HG03139 (cell line): ENCODE data around the gene CCS.
"Not testable (repeated sequence)": the region's sequence is repeated elsewhere in the genome, so short reads cannot be mapped to it uniquely, and the experiment has no call there.

Experiments
- ATAC-seq: cut with Tn5 transposase; IDR thresholded peaks from one replicate; pipeline ENCODE4 v1.9.1; 2021; ENCODE audit not compliant: unreplicated experiment

CCS gene

GRCh38 chr11:66592457-66593302, at the start of gene CCS, which contains the start of gene CCDC87:
Gene CCS (plus strand): TSS chr11:66593185. CDS start chr11:66593262, 77 bp downstream.
Gene CCDC87 (minus strand): TSS chr11:66593063. CDS start chr11:66593015, 48 bp downstream.
- peak; percentile 86 for ATAC-seq

GRCh38 chr11:66543263-66544107, 49.5 kb upstream of the CCS start:
- ATAC-seq: peak; percentile 36

GRCh38 chr11:66544952-66545351, 48.0 kb upstream of the CCS start:
- ATAC-seq: not testable (repeated sequence)

- peak; percentile 79 for ATAC-seq
Measured at GRCh38 chr11:66545701-66546367, 47.2 kb upstream of the CCS start, which contains the start of gene ZDHHC24. Gene ZDHHC24 (minus strand): TSS chr11:66546048. CDS start chr11:66546003, 45 bp downstream.

GRCh38 chr11:66546368-66546965, 46.5 kb upstream of the CCS start, which contains the start of gene ACTN3:
Gene ACTN3 (plus strand): TSS chr11:66546903. CDS start chr11:66546938, 35 bp downstream.
- no peak for ATAC-seq

GRCh38 chr11:66546966-66547661, 45.9 kb upstream of the CCS start:
- ATAC-seq: no peak

GRCh38 chr11:66547662-66548009, 45.3 kb upstream of the CCS start:
- ATAC-seq: no peak

GRCh38 chr11:66548041-66548440, 44.9 kb upstream of the CCS start:
- ATAC-seq: no peak

GRCh38 chr11:66548774-66549630, 44.0 kb upstream of the CCS start:
- ATAC-seq: no peak

GRCh38 chr11:66549696-66550095, 43.3 kb upstream of the CCS start:
- ATAC-seq: no peak

- ATAC-seq: no peak
Measured at GRCh38 chr11:66550887-66551286, 42.1 kb upstream of the CCS start.

GRCh38 chr11:66554602-66555001, 38.4 kb upstream of the CCS start:
- no peak for ATAC-seq

GRCh38 chr11:66555416-66555815, 37.6 kb upstream of the CCS start:
- ATAC-seq: no peak

GRCh38 chr11:66556086-66556485, 36.9 kb upstream of the CCS start:
- no peak for ATAC-seq

GRCh38 chr11:66557733-66558326, 35.2 kb upstream of the CCS start:
- no peak for ATAC-seq

- no peak for ATAC-seq
Measured at GRCh38 chr11:66559142-66559865, 33.7 kb upstream of the CCS start.

GRCh38 chr11:66559866-66560676, 32.9 kb upstream of the CCS start:
- ATAC-seq: no peak
